Transverse colon (tissue), 4 donors: ENCODE data around the gene UBE2Q1.

Experiments
- CTCF ChIP-seq, 5 experiments: fragments of 200-600 bp in 3 of 5; fragments of 450-650 bp in 2 of 5; sonication (generic) in 3 of 5; IDR thresholded peaks; 1 replicate in 2 of 5; 2 replicates in 3 of 5; pipeline ENCODE4 v1.5.1; 2016 to 2017; ENCODE audit warnings: antibody characterized with exemption in 5 of 5, inconsistent platforms in 3 of 5, mild to moderate bottlenecking in 2 of 5, moderate library complexity in 1 of 5
- EP300 ChIP-seq: sonication (generic); formaldehyde crosslinking; IDR thresholded peaks from one replicate; pipeline ENCODE4 v1.6.1; 2017; ENCODE audit warnings: antibody characterized with exemption, low read depth
- POLR2A ChIP-seq: fragments of 450-650 bp; IDR thresholded peaks from one replicate; pipeline ENCODE4 v1.6.1; 2016; ENCODE audit warnings: antibody characterized with exemption, mild to moderate bottlenecking, moderate library complexity
- POLR2AphosphoS5 ChIP-seq, 3 donors: sonication (generic); formaldehyde crosslinking; IDR thresholded peaks; one replicate each; pipeline ENCODE4 v1.6.1; 2016; ENCODE audit warnings: antibody characterized with exemption in 3 of 3

DNA sequence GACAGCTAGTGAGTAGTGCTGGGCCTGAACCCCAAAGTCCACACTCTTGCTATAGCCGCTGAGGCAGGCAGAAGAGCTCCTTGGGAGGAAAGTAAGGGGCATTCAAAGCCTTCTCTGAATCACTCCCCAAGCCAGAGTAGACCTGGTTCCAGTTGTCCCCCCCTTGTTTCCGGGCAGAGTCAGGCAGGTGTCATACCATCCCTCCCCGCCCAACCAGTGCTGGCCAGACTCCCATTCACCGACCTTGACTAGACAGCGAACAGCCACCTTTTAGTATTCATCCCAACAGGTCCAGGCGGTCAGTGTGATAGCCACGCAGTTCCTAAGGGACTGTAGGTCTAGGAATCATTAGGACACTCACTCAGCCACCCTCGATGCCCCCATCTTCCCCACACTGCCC is 20.9 kb upstream of the UBE2Q1 start:
- TF ChIP-seq CTCF (IDR thresholded peaks at IDR 0.05), result no peak
- no peak for TF ChIP-seq POLR2AphosphoS5 (IDR thresholded peaks at IDR 0.05)
- TF ChIP-seq EP300, result no peak
- TF ChIP-seq POLR2A, result no peak
